Vagina (tissue), 2 donors: ENCODE data around the gene RPS27L.

Experiments
- CTCF ChIP-seq, 3 experiments: fragments of 450-650 bp in 2 of 3; fragments of 200-600 bp in 1 of 3; sonication (generic) in 1 of 3; IDR thresholded peaks; one replicate each; pipeline ENCODE4 v1.5.1; 2017 to 2019; ENCODE audit warnings: antibody characterized with exemption in 3 of 3, mild to moderate bottlenecking in 2 of 3, moderate library complexity in 2 of 3
- POLR2A ChIP-seq, 2 donors: fragments of 450-650 bp; IDR thresholded peaks; one replicate each; pipeline ENCODE4 v1.6.1; 2017; ENCODE audit warnings: antibody characterized with exemption in 2 of 2, mild to moderate bottlenecking in 2 of 2, moderate library complexity in 2 of 2
- POLR2AphosphoS5 ChIP-seq, 2 donors: sonication (generic); formaldehyde crosslinking; IDR thresholded peaks; one replicate each; pipeline ENCODE4 v1.9.0; 2017; ENCODE audit warnings: antibody characterized with exemption in 2 of 2, mild to moderate bottlenecking in 2 of 2, low read depth in 1 of 2; ENCODE audit not compliant: insufficient read depth in 1 of 2

- TF ChIP-seq CTCF (IDR thresholded peaks at IDR 0.05) = no peak
- no peak for TF ChIP-seq POLR2A (IDR thresholded peaks at IDR 0.05)
- TF ChIP-seq POLR2AphosphoS5 (IDR thresholded peaks at IDR 0.05; ENCODE audit: insufficient read depth in 1 of 2, low read depth in 1 of 2) = no peak
Measured at GRCh38 chr15:63176302-63176701, 19.0 kb upstream of the RPS27L start.
